Activated CD4-positive, alpha-beta T cell treated with anti-CD3 and anti-CD28 coated beads, Interleukin-2, amount 50 U/mL, for 1 hour (primary cell): ENCODE data around the gene PSMG1.
A peak's percentile ranks its signal among the peaks of the same experiment; 100 is the strongest.
"Not testable (repeated sequence)": the region's sequence is repeated elsewhere in the genome, so short reads cannot be mapped to it uniquely, and the experiment has no call there.

Experiments
- DNase-seq: peaks from one replicate; pipeline ENCODE4 v3.0.0-alpha.2; 2020

Gene PSMG1

GRCh38 chr21:39183272-39184049, at the start of gene PSMG1:
TSS of gene PSMG1 (minus strand) at chr21:39183451. CDS start at chr21:39183385, 66 bp downstream.
- DNase-seq, result peak; percentile 92

GRCh38 chr21:39232861-39233291, 49.6 kb upstream of the PSMG1 start:
- no peak for DNase-seq

- DNase-seq, result no peak
Measured at GRCh38 chr21:39224930-39225329, 41.7 kb upstream of the PSMG1 start.

- DNase-seq, result no peak
Measured at GRCh38 chr21:39221997-39222486, 38.8 kb upstream of the PSMG1 start.

- DNase-seq, result no peak
Measured at GRCh38 chr21:39221282-39221996, 38.2 kb upstream of the PSMG1 start.

GRCh38 chr21:39220875-39221274, 37.6 kb upstream of the PSMG1 start:
- not testable (repeated sequence) for DNase-seq

- no peak for DNase-seq
Measured at GRCh38 chr21:39220150-39220549, 36.9 kb upstream of the PSMG1 start.

GRCh38 chr21:39218082-39218409, 34.8 kb upstream of the PSMG1 start:
- DNase-seq, result no peak

GRCh38 chr21:39217356-39218081, 34.3 kb upstream of the PSMG1 start:
- no peak for DNase-seq

GRCh38 chr21:39216290-39216689, 33.0 kb upstream of the PSMG1 start:
- no peak for DNase-seq

- DNase-seq, result no peak
Measured at GRCh38 chr21:39215078-39215477, 31.8 kb upstream of the PSMG1 start.

GRCh38 chr21:39209334-39209688, 26.1 kb upstream of the PSMG1 start:
- no peak for DNase-seq

GRCh38 chr21:39208624-39209333, 25.5 kb upstream of the PSMG1 start:
- DNase-seq, result no peak

- no peak for DNase-seq
Measured at GRCh38 chr21:39204134-39204533, 20.9 kb upstream of the PSMG1 start.

GRCh38 chr21:39198800-39199199, 15.5 kb upstream of the PSMG1 start:
- DNase-seq, result no peak

GRCh38 chr21:39197448-39198233, 14.4 kb upstream of the PSMG1 start:
- no peak for DNase-seq

GRCh38 chr21:39196838-39197237, 13.6 kb upstream of the PSMG1 start:
- DNase-seq, result no peak

- no peak for DNase-seq
Measured at GRCh38 chr21:39196310-39196709, 13.1 kb upstream of the PSMG1 start.

- no peak for DNase-seq
Measured at GRCh38 chr21:39193380-39193779, 10.1 kb upstream of the PSMG1 start.

GRCh38 chr21:39189857-39190604, 6.8 kb upstream of the PSMG1 start:
- no peak for DNase-seq

GRCh38 chr21:39188521-39189139, 5.4 kb upstream of the PSMG1 start:
- DNase-seq, result no peak
